NCI-H1436 treated with DMSO at 0.1 percent for 48 hours (cell line): ENCODE measurements around the gene WIF1.

Experiments
- DNase-seq: peaks from one replicate; lab custom pipeline; 2025; lab: John Stamatoyannopoulos, UW

The WIF1 gene

DNA sequence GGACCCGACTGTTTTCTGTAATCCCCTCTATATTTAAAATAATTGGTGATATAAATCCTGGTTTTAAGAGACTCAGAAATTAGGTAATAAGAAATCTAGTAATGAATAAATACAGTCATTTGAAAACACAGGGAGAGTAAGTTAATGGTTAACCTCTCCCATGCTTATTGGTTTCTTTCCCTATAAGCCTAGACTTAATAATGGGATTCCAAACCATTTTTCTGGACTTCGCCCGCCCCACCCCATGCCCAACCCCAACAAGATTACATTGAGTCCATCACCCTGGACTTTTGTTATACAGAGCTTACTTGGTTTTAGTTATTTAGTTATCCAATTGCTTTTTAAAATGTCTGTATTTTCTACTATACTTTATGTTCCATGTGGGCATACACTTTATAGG is 98.7 kb downstream of the WIF1 start:
- no peak for DNase-seq

DNA sequence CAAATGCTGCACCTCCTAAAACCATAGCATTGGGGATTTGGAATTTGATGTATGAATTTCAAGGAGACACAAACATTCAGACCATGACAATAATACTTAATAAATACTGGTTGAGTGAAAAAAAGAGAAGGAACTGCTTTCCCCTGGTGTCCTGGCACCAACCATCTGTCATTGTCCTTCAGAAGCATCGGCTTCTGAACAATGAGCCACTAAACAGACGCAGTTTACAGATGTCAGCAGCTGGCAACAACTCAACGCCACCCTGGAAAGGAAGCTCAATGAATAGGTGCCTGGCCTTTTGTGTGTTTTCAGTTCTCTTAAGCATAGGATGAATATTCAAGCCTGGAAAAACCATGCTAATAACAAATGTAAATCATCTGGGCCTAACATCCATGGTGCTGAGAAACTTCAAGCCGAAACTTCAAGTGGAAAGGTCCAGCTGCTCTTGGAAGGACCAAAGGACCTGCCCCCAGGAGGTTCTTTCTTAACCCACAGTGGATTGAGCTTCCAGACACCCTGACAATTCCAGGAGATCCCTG is 101.3 kb downstream of the WIF1 start:
- DNase-seq, result no peak

DNA sequence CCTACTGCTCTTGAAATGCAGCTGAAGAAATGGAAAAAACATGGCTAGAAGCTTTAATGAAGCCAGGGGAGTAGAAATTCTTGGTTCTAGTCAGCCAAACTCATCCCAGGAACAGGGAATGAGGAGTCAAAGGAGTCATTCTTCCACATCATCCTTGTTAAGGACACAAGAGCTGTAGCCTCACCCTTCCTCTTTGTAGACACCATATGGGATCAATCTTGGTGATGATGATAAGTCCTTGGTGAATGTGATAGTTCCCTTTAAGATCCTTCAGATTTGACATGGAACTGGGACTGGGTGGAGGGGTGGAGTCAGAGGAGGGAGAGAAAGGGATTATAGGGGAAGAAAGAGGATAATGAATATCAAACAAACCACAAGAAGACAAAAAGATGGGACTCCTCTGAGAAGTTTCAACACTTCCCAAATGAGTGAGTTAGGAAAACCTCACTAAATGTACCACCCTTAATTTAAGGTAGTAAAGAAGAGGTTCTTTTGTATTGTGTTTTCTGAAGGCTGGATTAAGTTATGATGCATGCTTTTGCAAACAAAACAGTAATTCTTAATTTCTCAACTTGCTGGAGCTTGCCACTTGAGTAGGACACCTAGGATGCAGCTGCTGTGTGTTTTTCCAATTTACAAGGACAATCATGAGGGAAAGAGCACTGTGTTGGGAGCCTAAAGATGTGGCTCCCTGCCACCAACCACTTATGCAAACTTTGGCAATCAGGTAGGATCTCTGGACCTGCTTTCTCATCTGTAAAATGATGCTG is 104.0 kb downstream of the WIF1 start:
- DNase-seq, result no peak

DNA sequence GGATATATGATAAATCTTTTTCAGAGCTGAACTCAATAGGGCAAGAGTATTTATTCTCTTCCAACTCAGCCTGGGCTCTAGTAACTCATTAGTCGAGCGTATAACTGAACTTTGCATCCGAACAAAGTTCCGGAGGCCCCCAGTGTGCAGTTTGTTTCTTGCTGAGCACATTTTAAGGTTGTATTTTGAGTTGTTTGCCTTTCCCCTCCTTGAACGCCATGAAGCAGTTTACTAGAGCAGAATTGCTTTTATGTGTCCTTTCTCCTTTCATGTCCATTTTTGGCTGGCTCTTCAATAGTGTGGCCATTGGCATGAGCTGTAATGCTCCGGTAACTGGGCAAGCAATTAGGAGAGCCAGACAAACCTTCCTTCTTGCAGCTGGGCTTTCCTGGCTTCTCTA is 105.3 kb downstream of the WIF1 start:
- no peak for DNase-seq

DNA sequence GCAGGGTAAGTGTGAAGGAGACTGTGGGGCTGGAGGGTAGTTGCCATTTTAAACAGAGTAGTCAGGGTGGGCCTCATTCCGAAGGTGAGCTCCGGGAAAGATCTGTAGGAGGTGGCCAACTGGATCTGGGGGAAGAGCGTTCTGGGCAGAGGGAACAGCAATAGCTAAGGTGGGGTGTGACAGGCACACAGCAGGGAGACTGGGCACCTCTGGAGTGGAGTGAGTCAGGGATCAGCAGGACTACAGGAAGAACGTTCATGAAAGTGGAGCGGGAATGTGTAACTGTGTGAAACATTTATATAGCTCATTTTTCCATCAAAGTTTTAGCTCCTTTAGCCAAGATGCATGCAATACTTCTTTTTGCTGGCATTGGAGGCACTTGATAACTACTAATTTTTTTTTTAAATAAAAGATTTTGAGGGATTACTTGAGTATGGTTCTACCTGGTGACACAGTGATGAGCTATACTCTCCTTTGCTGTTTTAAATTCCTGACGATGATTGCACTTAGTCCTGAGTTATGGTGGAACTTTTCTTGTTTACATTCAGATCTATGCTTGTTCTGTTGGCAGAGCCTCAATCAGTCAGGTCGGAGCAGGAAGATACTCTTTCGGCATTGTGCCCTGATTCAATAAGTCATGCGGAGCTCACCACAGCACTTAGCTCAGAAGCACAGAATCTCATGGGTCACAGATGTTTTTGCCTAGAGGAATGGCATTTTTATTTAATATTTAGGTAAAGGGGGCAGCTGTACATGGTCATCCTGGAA is 106.4 kb downstream of the WIF1 start:
- DNase-seq, result no peak

DNA sequence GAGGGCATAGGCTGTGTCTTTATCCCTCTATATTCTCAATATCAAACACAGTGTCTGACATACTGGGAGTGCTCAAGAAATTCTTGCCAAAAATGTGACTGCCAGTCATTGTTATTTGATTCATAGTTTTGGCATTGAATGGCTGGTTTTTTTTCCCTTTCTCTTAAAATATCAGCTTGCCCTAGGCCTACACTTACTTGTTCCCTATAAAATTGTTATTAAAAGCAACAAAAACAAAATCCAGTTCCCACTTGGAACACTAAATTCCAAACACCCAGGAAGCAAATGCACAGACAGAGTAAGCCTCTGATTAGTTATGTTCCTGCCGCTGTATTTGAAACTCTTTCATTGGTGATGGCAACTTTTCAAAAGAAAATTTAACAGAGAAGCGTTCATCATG is 110.7 kb downstream of the WIF1 start:
- no peak for DNase-seq

DNA sequence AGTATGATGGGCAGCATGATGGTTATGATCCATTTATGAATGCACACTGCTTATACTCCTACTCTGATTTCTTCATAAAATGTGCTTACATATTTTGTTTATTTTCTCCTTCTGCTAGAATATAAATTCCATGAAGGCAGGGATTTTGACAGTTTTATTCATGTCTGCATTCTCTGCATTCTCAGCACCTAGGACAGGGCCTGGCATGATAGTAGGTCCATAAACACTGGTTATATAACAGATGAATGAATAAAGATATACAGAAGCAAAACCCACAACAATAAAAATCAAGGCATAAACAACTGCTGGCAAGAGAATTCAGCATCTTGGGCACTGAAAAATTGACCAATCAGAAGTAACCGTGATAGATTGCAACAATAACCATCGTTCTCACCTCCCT is 115.4 kb downstream of the WIF1 start:
- DNase-seq, result no peak

DNA sequence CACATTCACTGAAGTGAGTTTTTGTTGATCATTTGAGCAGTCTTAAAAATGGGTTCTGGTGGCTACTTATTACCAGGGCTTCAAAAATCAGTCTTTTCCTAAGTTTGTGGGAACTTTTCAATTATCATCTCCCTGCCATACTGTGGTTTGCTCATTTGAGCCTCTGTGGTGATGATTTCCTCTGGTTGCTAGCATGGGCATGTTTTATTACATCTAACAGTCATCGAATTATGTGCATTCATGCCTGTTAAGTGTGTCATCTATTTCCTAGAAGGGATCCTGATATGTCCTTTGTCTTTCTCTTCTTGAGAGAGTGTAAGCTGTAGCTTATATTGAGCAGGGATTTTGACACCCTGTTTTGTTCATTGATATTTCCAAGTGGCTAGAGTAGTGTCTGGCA is 116.8 kb downstream of the WIF1 start:
- DNase-seq, result no peak
